Fibroblast of skin of left quadriceps (primary cell): Measurements from ENCODE around the gene OR8J3.
"Not testable (repeated sequence)": the region's sequence is repeated elsewhere in the genome, so short reads cannot be mapped to it uniquely, and the experiment has no call there.

Experiments used
- DNase-seq, 2 experiments: peaks; one replicate each; pipeline ENCODE4 v3.0.0-alpha.2; 2013; ENCODE audit warnings: low read depth in 2 of 2

The OR8J3 gene

DNA sequence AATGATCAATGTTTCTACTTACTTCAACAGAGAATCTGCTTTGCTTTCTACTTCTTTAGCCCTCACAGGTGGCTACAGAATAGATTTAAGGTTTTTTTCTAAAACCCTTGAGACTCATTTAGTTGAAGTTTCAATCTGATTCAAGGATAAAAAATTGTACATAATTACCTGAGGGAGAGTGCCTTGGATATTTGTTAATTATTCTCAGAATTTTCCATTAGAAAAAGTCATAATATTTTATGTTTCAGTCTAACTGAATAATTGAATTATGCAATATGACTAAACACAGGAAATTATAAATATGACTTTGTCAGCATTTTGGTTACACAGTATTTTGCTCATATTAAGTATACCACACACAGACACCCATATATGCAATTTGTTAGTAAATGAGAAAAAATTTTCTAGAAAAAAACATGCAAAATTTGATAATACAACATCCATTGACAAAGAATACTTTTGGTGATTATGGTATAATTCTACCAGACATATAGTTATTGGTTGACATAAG, at the start of gene OR8J3:
Gene OR8J3, minus strand, starts transcription at position 51 of the 511 bp plus-strand sequence. CDS start 2,483 bp downstream, outside the sequence.
- DNase-seq = no peak

DNA sequence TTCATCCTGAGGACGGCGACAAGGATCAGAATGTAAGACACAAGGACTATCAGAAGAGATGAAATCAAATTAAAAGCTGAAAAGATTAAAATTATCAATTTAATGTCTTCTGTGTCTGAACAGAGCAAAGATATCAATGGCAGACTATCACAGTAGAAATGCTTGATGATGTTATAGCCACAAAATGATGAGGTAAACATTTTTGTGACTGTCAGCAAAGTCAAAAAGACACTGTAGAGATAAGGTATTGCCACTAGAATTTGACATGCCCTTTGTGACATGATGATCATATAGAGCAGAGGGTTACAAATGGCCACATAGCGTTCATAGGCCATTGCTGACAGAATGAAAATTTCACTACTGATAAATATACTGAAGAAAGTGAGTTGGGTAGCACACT, 48.6 kb upstream of the OR8J3 start:
- DNase-seq = no peak

DNA sequence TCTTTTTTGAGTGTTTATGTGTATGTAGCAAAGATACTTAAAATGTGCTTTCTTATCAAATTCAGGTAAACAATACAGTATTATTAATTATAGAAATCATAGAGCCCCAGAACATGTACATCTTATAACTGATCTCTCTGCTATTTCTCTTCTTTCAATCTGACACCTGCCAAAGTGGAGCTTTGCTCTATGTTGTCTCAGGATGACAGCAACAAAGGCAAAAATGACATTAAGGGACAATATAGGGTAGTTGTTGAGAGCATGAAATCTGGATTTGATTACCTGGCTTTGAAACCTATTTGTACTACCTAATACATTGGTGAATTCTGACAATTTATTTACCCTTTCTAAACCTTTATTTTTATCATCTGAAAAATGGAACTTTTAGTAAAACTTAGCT, 43.5 kb upstream of the OR8J3 start:
- DNase-seq = no peak

- no peak for DNase-seq
Measured at GRCh38 chr11:56176318-56176717, 36.3 kb upstream of the OR8J3 start, which contains the start of gene OR5J2. TSS of gene OR5J2 (plus strand) at chr11:56176618. CDS start at chr11:56176618, 0 bp downstream.

DNA sequence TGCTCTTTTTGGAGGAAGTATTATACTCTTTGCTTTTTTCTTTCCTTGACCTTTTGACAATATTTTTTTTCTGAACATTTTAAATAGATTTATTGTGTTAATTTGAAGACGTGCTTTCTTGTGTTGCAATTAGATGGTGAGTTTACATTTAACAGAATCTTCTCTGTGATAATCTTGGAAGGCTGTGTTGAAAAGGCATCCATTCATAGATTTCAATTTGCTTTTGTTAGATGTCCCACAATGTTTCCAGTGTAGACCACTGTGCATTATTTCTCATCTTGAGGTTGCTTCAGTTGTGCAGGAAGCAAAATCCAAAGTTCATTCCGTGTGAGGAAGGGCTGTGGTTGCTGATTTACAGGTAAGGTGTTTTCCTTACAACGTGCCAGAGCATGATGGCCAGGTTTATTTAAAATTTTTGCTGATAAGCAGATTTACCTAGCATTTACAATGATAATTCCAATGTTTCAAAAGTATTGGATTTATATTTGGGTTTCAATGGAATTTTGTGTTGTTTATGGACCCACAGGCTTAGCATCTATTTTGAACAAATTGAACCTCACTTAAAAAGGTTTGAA, 32.3 kb upstream of the OR8J3 start:
- DNase-seq = no peak

DNA sequence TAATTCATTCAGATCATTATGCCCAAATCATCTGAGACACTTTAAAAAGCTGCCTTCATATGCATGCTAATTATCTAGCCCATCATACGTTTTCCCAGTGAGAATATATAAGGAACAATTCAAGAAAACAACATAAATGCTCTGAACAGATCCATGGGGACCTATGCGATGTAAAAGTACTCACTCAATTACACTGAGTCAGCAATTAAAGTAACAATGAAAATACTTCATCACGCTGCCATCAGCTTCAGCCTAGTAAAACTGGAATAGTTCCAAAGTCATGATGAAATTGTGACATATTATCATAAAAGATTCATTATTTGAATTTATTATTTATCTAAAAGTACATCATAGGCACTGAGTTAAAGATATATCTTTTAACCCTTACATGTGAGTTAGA, 23.8 kb upstream of the OR8J3 start:
- no peak for DNase-seq

- no peak for DNase-seq
Measured at GRCh38 chr11:56160217-56160616, 20.2 kb upstream of the OR8J3 start, which contains the start of gene OR8K5. TSS of gene OR8K5 (minus strand) at chr11:56160317. CDS start at chr11:56160317, 0 bp downstream.

GRCh38 chr11:56152333-56152732, 12.3 kb upstream of the OR8J3 start:
- no peak for DNase-seq

GRCh38 chr11:56151376-56151775, 11.4 kb upstream of the OR8J3 start:
- no peak for DNase-seq

DNA sequence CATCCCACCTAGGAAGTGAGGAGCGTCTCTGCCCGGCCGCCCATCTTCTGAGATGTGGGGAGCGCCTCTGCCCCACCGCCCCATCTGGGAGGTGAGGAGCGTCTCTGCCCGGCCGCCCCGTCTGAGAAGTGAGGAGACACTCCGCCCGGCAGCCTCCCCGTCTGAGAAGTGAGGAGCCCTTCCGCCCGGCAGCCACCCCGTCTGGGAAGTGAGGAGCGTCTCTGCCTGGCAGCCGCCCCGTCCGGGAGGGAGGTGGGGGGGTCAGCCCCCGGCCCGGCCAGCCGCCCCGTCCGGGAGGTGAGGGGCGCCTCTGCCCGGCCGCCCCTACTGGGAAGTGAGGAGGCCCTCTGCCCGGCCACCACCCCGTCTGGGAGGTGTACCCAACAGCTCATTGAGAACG, 3.7 kb upstream of the OR8J3 start:
- DNase-seq = not testable (repeated sequence)

DNA sequence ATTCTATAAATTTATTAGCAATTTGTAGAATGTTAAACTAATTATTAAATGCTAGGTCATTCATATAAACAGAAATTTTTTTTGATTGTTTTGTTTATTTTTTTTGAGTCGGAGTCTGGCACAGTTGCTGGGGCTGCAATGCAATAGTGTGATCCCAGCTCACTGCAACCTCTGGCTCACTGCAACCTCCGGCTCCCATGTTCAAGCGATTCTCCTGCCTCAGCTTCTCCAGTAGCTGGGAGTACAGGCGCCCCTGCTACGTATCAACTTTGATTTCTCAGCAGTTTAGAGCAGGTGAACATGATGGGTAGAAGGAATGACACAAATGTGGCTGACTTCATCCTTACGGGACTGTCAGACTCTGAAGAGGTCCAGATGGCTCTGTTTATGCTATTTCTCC, 17.9 kb downstream of the OR8J3 start, which contains the start of gene OR8H3:
Gene OR8H3, plus strand, starts transcription at position 301 of the 400 bp plus-strand sequence. Its CDS starts 0 bp downstream, at position 301.
- DNase-seq = no peak

- no peak for DNase-seq
Measured at GRCh38 chr11:56103210-56103737, 36.7 kb downstream of the OR8J3 start, which contains the start of gene OR8H2. TSS of gene OR8H2 (plus strand) at chr11:56103687. CDS start at chr11:56105043, 1,356 bp downstream.

GRCh38 chr11:56093008-56093407, 47.0 kb downstream of the OR8J3 start, which contains the start of gene OR8I2:
TSS of gene OR8I2 (plus strand) at chr11:56093308. CDS start at chr11:56093308, 0 bp downstream.
- DNase-seq = no peak

DNA sequence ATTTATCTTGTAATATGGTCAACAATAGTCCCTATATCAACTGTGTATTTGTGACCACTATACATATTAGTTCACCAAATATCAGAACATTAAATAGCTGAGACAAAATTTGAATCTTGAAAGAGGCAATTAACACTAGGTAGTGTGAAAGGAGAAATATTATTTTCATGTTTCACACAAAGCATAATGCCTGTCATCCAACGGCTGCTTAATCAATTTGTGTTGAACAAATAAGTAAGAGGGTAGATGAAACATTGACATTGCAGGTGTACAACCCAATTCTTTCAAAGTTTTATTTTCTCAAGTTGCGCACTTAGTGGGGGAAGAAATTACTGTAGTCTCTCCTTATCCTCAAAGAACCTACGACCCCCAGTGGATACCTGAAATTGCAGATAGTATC, 50.3 kb downstream of the OR8J3 start:
- DNase-seq = no peak
